Loucy (cell line): Measurements from ENCODE around the gene CEP41.

Source experiments
- CTCF ChIP-seq: fragments of 200-600 bp; sonication (generic); conservative IDR thresholded peaks from 2 replicates; pipeline ENCODE4 v1.5.1; 2014; ENCODE audit warnings: mild to moderate bottlenecking, antibody characterized with exemption, low read length
- EZH2phosphoT487 ChIP-seq: fragments of 200-600 bp; IDR thresholded peaks from 2 replicates; pipeline ENCODE4 v1.6.1; 2018; ENCODE audit warnings: antibody characterized with exemption, mild to moderate bottlenecking, moderate library complexity, borderline replicate concordance

GRCh38 chr7:130379921-130380860, 60.6 kb downstream of the CEP41 start, which contains the start of gene CPA1:
- TF ChIP-seq CTCF (no peak), EZH2phosphoT487 (no peak)
